HG02884 (cell line): Measurements from ENCODE around the gene RBM23.
"Not testable (repeated sequence)": the region's sequence is repeated elsewhere in the genome, so short reads cannot be mapped to it uniquely, and the experiment has no call there.

Experiments used
- ATAC-seq: cut with Tn5 transposase; IDR thresholded peaks from one replicate; pipeline ENCODE4 v1.9.1; 2021; ENCODE audit warnings: mild to moderate bottlenecking, moderate library complexity; ENCODE audit not compliant: unreplicated experiment

Gene RBM23

GRCh38 chr14:22918804-22919600 lies at the start of gene RBM23:
RBM23 (minus strand) TSS chr14:22919149.
- ATAC-seq, result peak; percentile 89

- ATAC-seq, result no peak
Measured at GRCh38 chr14:22966783-22967269, 47.9 kb upstream of the RBM23 start.

GRCh38 chr14:22965916-22966782 lies 47.2 kb upstream of the RBM23 start:
- not testable (repeated sequence) for ATAC-seq

GRCh38 chr14:22962061-22962676 lies 43.2 kb upstream of the RBM23 start:
- ATAC-seq, result no peak

GRCh38 chr14:22955702-22956569 lies 37.0 kb upstream of the RBM23 start:
- ATAC-seq, result no peak

- no peak for ATAC-seq
Measured at GRCh38 chr14:22952418-22952817, 33.5 kb upstream of the RBM23 start.

- not testable (repeated sequence) for ATAC-seq
Measured at GRCh38 chr14:22951795-22952194, 32.8 kb upstream of the RBM23 start.

- ATAC-seq, result no peak
Measured at GRCh38 chr14:22945642-22946041, 26.7 kb upstream of the RBM23 start.

GRCh38 chr14:22939684-22940083 lies 20.7 kb upstream of the RBM23 start:
- no peak for ATAC-seq

GRCh38 chr14:22935156-22935555 lies 16.2 kb upstream of the RBM23 start:
- ATAC-seq, result no peak

- ATAC-seq, result no peak
Measured at GRCh38 chr14:22932146-22932545, 13.2 kb upstream of the RBM23 start.

GRCh38 chr14:22929961-22930364 lies 11.0 kb upstream of the RBM23 start:
- ATAC-seq, result no peak

GRCh38 chr14:22929104-22929960 lies 10.4 kb upstream of the RBM23 start, which contains the start of gene PRMT5:
PRMT5 (minus strand) TSS chr14:22929376; CDS start chr14:22929361, 15 bp downstream.
- peak; percentile 91 for ATAC-seq

GRCh38 chr14:22928237-22929103 lies 9.5 kb upstream of the RBM23 start:
- ATAC-seq, result no peak

- ATAC-seq, result no peak
Measured at GRCh38 chr14:22926316-22926715, 7.4 kb upstream of the RBM23 start.

GRCh38 chr14:22925513-22925912 lies 6.6 kb upstream of the RBM23 start:
- no peak for ATAC-seq

GRCh38 chr14:22923746-22924145 lies 4.8 kb upstream of the RBM23 start:
- no peak for ATAC-seq

- ATAC-seq, result no peak
Measured at GRCh38 chr14:22922294-22922693, 3.3 kb upstream of the RBM23 start.
